ENCODE measurements around the gene VAT1L.

- TF ChIP-seq CTCF (IDR thresholded peaks at IDR 0.05) (no peak), POLR2AphosphoS5 (IDR thresholded peaks at IDR 0.05) (no peak), POLR2A (IDR thresholded peaks at IDR 0.05) (no peak), EP300 (IDR thresholded peaks at IDR 0.05) (no peak)
Measured at GRCh38 chr16:77897129-77897437, 108.7 kb downstream of the VAT1L start.

All from stomach (tissue), 4 donors.